Immature natural killer cell (primary cell): ENCODE results near the gene CARHSP1. TPM values are rescaled to one million over a fixed set of nuclear protein-coding genes. Genes with fewer than 3 reads are reported as not detected.
A peak's percentile ranks its signal among the peaks of the same experiment; 100 is the strongest.
"Not testable (repeated sequence)": the region's sequence is repeated elsewhere in the genome, so short reads cannot be mapped to it uniquely, and the experiment has no call there.

Experiments
- DNase-seq, 3 donors: peaks; one replicate each; pipeline ENCODE4 v3.0.0; 2022; ENCODE audit warnings: mixed read lengths in 1 of 3
- H3K27ac Mint-ChIP-seq, 6 donors: one replicate each; pipeline ENCODE4 v1.8.0; 2020; ENCODE audit warnings: mixed read lengths in 6 of 6, mild to moderate bottlenecking in 5 of 6, inconsistent platforms in 4 of 6, moderate library complexity in 3 of 6
- H3K27me3 Mint-ChIP-seq, 3 donors: one replicate each; pipeline ENCODE4 v1.8.0; 2020 to 2021; ENCODE audit warnings: low read depth in 3 of 3, mild to moderate bottlenecking in 3 of 3, mixed read lengths in 3 of 3, moderate library complexity in 3 of 3, inconsistent platforms in 1 of 3
- H3K36me3 Mint-ChIP-seq, 3 donors: one replicate each; pipeline ENCODE4 v1.8.0; 2020; ENCODE audit warnings: mixed read lengths in 3 of 3, inconsistent platforms in 2 of 3, mild to moderate bottlenecking in 2 of 3
- H3K4me1 Mint-ChIP-seq, 2 donors: one replicate each; pipeline ENCODE4 v1.8.0; 2020; ENCODE audit warnings: inconsistent platforms in 2 of 2, mild to moderate bottlenecking in 2 of 2, mixed read lengths in 2 of 2, moderate library complexity in 1 of 2
- H3K4me3 Mint-ChIP-seq, 5 donors: one replicate each; pipeline ENCODE4 v1.8.0; 2020; ENCODE audit warnings: mild to moderate bottlenecking in 5 of 5, mixed read lengths in 5 of 5, inconsistent platforms in 3 of 5, moderate library complexity in 3 of 5
- H3K9me3 Mint-ChIP-seq, 6 donors: one replicate each; pipeline ENCODE4 v1.8.0; 2020; ENCODE audit warnings: mild to moderate bottlenecking in 6 of 6, mixed read lengths in 6 of 6, inconsistent platforms in 4 of 6, moderate library complexity in 3 of 6
- polyA plus RNA-seq, 3 donors: library from polyadenylated mRNA; unstranded; fragments of 300-500 nt; fragmentation: Illumina TruSeq; gene quantifications; one replicate each; pipeline ENCODE4 v1.2.3, GENCODE V29; 2021

Gene CARHSP1
- polyA plus RNA-seq, 3 donors from 2014 or later, result 83.0 to 96.8 (median 92.9) TPM

DNA sequence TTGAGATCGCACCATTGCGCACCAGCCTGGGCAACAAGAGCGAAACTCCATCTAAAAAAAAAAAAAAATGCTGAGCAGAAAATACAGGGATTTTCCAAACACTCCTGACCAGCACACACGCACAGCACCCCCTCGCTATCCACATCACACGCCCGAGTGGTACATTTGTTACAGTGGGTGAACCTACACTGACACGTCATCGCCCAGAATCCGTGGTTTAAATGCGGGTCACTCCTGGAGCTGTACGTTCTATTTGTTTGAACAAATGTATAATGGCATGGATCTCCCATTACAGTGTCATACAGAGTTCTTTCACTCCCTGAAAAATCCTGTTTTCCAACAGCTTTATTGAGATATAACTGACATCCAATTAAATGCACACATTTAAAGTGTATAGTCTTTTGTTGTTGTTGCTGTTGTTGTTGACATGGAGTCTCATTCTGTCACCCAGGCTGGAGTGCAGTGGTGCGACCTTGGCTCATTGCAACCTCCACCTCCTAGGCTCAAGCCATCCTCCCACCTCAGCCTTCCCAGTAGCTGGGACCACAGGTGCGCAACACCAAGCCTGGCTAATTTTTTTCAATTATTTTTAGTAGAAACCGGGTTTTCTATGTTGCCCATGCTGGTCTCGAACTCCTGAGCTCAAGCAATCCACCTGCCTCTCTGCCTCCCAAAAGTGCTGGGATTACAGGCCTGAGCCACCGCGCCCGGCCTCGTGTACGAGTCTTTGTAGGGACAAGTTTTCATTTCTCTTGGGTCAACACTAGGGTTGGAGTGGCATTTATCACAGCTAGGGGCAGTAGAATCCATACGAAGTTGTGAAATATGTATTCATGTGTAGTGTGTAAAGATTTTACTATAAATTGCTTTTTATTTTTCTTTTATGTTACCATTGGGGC is 4.4 kb upstream of the CARHSP1 start:
- no peak overlapping the region for H3K27ac Mint-ChIP-seq
- no peaks in the 10 kb centered on the region for H3K9me3 Mint-ChIP-seq
- H3K36me3 Mint-ChIP-seq, result no peaks in the 10 kb centered on the region
- no peak for DNase-seq
- H3K4me1 Mint-ChIP-seq, result peaks cover 25 to 26% of the 10 kb centered on the region in 2 donors
- H3K4me3 Mint-ChIP-seq, result no peak overlapping the region
- peaks cover under 1 to 5% (median 4%) of the 10 kb centered on the region in 3 donors for H3K27me3 Mint-ChIP-seq

DNA sequence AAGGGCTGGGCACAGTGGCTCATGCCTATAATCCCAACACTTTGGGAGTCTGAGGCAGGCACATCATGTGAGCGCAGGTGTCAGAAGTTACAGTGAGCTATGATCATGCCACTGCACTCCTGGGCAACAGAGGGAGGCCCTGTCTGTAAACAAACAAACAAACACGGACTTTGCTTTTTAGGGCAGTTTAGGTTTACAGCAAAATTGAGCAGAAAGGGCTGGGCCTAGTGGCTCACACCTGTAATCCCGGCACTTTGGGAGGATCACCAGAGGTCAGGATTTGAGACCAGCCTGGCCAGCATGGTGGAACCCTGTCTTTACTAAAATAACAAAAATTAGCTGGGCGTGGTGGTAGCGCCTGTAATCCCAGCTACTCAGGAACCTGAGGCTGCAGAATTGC is 3.3 kb upstream of the CARHSP1 start:
- peaks cover 4 to 9% (median 5%) of the 10 kb centered on the region in 3 donors for H3K27me3 Mint-ChIP-seq
- H3K9me3 Mint-ChIP-seq, result no peaks in the 10 kb centered on the region
- no peak overlapping the region for H3K4me3 Mint-ChIP-seq
- H3K36me3 Mint-ChIP-seq, result no peaks in the 10 kb centered on the region
- H3K4me1 Mint-ChIP-seq, result peaks cover 36 to 37% of the 10 kb centered on the region in 2 donors
- H3K27ac Mint-ChIP-seq, result no peak overlapping the region
- no peak for DNase-seq

DNA sequence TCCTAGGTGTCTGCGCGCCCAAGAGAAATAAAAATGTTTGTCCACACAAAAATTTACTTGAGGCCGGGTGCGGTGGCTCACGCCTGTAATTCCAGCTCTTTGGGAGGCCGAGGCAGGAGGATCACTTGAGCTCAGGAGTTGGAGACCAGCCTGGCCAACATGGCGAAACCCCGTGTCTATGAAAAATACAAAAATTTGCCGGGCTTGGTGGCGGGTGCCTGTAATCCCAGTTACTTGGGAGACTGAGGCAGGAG is 1.1 kb upstream of the CARHSP1 start:
- not testable (repeated sequence) for H3K27me3 Mint-ChIP-seq, H3K27ac Mint-ChIP-seq, DNase-seq, H3K9me3 Mint-ChIP-seq, H3K36me3 Mint-ChIP-seq
- peaks cover 51 to 54% of the 10 kb centered on the region in 2 donors for H3K4me1 Mint-ChIP-seq
- H3K4me3 Mint-ChIP-seq, result peak overlapping the region in 3 of 5 donors; percentile 6 to 87 (median 86)

DNA sequence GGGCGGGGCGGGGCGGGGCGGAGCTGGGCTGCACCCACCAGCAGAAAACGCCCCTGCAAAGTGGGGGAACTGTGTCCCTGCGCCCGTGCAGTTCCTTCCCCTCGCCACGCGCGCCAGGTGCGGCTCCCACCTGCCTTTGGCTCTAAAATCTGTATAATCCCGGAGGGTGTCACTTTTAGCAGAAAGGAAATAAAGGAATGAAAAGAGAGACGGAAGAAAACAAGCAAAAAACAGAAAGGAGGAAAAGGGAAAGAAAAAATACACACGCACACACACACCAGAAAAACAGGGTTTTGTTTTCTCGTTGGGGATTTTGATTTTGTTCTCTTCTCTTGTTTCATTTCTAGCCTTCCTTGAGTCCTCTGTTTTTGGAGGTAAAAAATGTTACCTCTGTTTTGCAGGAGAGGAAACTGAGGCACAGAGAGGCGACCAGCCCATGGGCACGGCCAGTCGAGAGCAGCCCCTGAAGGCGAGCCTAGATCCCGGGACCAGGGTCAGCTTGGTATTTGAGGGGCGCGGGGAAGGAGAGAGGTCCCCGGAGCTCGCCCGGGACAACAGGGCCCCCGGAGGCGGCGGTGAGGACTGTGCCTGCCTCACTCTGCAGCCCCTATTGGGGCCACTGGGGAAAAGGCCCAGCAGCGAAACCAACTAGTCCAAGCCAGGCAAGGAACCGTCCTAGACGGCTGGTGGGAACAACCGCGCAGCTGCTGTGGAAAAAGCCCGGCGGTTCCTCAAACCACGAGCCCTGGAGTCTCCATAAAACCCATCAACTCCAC is 594 bp upstream of the CARHSP1 start:
- no peak for DNase-seq
- H3K27ac Mint-ChIP-seq, result peak overlapping the region; percentile 35 to 92 (median 68)

DNA sequence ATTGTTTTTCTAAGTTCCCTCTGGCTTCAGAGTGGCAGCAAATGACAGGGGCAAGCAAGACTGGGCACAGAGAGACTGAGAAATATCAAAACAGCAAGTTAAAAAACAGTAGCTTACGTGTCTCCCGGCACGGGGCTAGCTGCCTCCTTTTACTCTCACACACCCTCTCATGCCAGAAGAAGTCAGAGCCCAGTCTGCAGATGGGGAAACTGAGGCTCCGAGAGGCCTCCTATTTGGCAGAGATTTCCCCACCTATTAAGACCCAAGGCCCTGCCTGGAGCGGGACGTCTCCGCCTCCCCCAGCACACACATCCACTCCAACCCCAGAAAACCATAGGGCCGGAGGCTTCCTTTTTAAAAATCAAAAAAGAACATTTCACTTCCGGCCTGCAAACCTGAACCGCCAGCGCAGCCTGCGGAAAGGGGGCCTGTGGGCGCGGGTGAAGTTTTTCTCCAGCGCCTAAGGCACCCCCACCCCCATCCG is 832 bp downstream of the CARHSP1 start:
- Mint-ChIP-seq H3K27ac (peak overlapping the region; percentile 88 to 96 (median 90)), H3K9me3 (no peaks in the 10 kb centered on the region), H3K27me3 (peaks cover 2 to 9% (median 6%) of the 10 kb centered on the region in 3 donors), H3K4me3 (peak overlapping the region; percentile 89 to 96 (median 91)), H3K4me1 (peaks cover 53 to 57% of the 10 kb centered on the region in 2 donors), H3K36me3 (no peaks in the 10 kb centered on the region)
- peak; percentile 81 to 83 (median 83) for DNase-seq

More for the DNA sequence above, 594 bp upstream of the CARHSP1 start:
- Mint-ChIP-seq H3K9me3 (no peaks in the 10 kb centered on the region), H3K4me3 (peak overlapping the region; percentile 86 to 96 (median 91)), H3K36me3 (no peaks in the 10 kb centered on the region), H3K4me1 (peaks cover 49 to 54% of the 10 kb centered on the region in 2 donors), H3K27me3 (peaks cover 2 to 9% (median 6%) of the 10 kb centered on the region in 3 donors)

DNA sequence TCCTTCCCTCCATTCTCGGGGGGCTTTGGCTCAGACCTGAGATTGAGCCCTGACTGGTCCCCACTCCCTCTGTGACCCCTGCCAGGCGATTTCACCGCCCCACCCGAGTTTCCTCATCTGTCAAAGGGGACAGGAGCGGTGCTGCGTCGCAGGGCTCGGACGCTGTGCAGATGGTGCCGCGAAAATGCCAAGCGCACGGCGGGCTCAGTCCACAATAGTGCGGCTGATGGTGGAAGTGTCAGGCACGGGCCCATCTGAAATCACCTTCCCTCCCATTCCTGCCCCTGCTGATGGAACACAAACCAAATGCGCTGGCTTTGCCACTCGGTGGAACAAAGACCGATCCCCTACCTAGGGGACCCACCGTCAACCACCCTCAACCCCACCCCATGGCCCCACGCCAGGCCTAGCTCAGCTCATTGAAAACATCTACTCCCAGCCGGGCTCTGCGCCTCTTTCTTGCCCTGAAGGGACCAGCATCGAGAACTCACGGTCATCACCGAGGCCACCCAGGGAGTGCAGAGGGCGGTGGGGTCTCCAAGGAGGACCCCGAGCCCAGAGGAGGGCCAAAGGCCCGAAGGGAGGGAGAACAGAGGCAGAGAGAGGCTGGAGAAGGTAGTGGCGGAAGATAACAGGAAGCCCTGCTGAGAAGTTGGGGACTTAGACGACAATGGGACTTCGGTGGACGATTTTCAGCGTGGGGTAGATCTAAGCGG is 1.4 kb downstream of the CARHSP1 start:
- Mint-ChIP-seq H3K27ac (peak overlapping the region; percentile 88 to 96 (median 90)), H3K4me1 (peaks cover 53 to 59% of the 10 kb centered on the region in 2 donors), H3K4me3 (peak overlapping the region; percentile 89 to 96 (median 91)), H3K36me3 (no peaks in the 10 kb centered on the region), H3K9me3 (no peaks in the 10 kb centered on the region), H3K27me3 (peaks cover 2 to 9% (median 6%) of the 10 kb centered on the region in 3 donors)
- DNase-seq, result peak in 1 of 3 donors; percentile 28

DNA sequence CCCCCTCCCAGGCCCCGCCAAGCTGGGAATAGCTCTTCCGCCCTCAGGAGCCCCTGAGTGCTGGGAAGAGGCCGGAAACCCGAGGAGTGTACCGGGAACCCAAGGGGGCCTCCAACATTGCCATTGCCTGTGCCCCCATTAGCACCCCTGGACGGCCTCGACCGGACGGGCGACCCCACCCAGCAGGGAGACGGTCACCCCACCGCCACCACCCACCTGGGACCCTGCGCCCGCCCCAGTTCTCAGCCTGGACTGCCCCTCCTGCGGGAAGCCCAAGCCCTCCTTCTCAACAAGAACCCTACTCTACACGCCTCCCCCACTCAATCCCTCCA is 2.0 kb downstream of the CARHSP1 start:
- peaks cover 2 to 9% (median 6%) of the 10 kb centered on the region in 3 donors for H3K27me3 Mint-ChIP-seq
- no peaks in the 10 kb centered on the region for H3K9me3 Mint-ChIP-seq
- no peak for DNase-seq
- H3K4me3 Mint-ChIP-seq, result peak overlapping the region; percentile 89 to 96 (median 91)
- H3K36me3 Mint-ChIP-seq, result no peaks in the 10 kb centered on the region
- peaks cover 57 to 64% of the 10 kb centered on the region in 2 donors for H3K4me1 Mint-ChIP-seq
- peak overlapping the region in 5 of 6 donors; percentile 89 to 96 (median 90) for H3K27ac Mint-ChIP-seq

DNA sequence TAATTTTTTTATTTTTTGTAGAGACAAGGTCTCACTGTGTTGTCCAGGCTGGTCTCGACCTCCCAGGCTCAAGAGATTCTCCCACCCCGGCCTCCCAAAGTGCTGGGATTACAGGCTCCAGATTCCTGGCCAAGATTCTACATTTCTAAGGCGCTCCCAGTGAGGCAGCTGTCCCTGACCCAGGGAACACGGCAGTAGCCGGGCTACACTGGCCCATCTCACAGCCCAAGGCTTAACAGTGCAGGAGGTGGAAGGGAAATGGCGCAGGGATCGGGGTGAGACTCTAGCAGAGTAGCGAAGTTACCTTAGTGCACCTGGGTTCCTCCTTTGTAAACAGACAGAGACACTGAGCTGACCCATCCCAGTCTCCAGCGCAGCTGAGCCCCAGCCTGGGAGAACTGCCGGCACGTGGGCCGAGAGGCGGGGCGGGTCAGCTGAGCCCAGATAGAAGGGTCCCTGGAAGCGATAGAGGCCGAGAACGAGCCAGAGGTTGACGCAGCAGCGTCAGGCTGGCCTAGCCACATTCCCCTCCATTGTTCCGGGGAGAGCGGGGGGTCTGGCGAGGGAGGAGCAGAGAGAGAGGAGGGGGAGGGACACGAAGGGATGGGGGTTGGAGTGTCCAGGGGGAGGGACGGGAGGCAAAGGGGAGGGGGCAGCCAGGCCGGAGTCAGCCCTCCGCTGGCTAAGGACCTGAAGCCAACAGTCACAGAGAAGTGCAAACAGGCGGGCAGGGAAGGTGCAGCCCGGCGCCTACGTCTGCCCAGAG is 2.5 kb downstream of the CARHSP1 start:
- Mint-ChIP-seq H3K4me3 (peak overlapping the region; percentile 4 to 46 (median 41)), H3K27me3 (peaks cover 2 to 9% (median 4%) of the 10 kb centered on the region in 3 donors), H3K27ac (peak overlapping the region in 2 of 6 donors; percentile 28 to 45), H3K9me3 (no peaks in the 10 kb centered on the region), H3K4me1 (peaks cover 57 to 67% of the 10 kb centered on the region in 2 donors), H3K36me3 (no peaks in the 10 kb centered on the region)
- DNase-seq, result no peak

DNA sequence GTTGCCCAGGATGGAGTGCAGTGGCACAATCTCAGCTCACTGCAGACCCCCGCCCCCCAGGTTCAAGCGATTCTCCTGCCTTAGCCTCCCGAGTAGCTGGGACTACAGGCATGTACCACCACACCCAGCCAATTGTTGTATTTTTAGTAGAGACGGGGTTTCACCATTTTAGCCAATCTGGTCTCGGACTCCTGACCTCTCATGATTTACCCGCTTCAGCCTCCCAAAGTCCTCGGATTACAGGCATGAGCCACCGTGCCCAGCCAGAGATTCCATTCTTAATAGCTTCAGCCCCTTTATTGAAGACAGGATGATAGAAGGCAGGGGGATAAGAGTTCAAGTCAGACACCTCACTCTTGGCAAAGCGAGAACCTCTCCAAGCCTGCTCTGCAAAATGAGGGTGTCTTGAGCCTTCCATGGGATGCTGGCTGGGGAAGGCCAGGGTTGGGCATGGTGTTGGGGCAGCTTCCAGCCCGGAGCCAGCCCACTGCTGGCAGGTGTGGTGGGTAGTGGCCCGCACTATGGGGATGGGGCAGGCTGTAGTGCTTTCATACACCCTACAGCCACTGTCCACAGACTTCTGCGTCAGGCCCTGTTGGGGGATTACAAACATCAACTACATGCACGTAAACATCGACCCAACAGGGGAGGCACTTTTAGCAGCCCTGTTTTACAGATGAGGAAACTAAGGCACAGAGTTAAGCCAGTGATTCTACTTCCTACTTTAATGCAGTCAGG is 3.5 kb downstream of the CARHSP1 start:
- no peak for DNase-seq
- Mint-ChIP-seq H3K36me3 (no peaks in the 10 kb centered on the region), H3K4me1 (peaks cover 50 to 62% of the 10 kb centered on the region in 2 donors), H3K27me3 (peaks cover 0 to 9% (median 4%) of the 10 kb centered on the region in 3 donors), H3K27ac (peak overlapping the region in 5 of 6 donors; percentile 28 to 66 (median 53)), H3K9me3 (no peaks in the 10 kb centered on the region), H3K4me3 (peak overlapping the region in 3 of 5 donors; percentile 44 to 45 (median 44))

DNA sequence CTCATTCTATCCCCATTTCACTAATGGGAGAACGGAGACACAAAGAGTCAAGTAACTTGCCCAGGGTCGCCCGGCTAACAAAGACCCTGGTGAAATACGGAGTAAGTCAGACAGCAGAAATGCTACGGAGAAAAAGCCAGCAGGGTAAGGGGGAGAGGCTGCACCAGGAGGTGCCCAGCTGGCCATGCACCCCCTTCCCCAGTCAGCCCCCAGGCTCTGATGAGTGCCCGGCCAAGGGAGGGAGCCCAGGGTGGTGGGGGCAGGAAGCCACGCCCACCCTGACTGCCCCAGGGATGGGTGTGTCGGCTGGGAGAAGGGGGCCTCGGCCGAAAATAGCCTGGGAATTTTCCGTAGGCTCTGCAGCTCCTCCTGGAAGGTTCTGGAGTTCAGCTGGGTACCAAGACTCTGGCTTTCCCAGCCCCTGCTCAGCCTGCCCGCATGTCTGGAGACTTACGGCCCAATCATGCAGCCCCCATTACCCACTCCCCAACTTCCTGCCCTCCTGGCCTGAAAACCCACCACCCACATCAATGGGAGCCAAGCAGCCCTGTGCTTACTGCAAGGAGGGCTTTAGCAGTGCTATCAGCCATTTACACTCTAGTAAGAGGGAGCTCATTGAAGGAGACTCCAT is 4.2 kb downstream of the CARHSP1 start:
- peak overlapping the region in 3 of 5 donors; percentile 20 to 45 (median 40) for H3K4me3 Mint-ChIP-seq
- no peak for DNase-seq
- H3K9me3 Mint-ChIP-seq, result no peaks in the 10 kb centered on the region
- peaks cover 0 to 9% (median 4%) of the 10 kb centered on the region in 3 donors for H3K27me3 Mint-ChIP-seq
- H3K36me3 Mint-ChIP-seq, result no peaks in the 10 kb centered on the region
- peak overlapping the region in 5 of 6 donors; percentile 53 to 82 (median 66) for H3K27ac Mint-ChIP-seq
- peaks cover 45 to 66% of the 10 kb centered on the region in 2 donors for H3K4me1 Mint-ChIP-seq

DNA sequence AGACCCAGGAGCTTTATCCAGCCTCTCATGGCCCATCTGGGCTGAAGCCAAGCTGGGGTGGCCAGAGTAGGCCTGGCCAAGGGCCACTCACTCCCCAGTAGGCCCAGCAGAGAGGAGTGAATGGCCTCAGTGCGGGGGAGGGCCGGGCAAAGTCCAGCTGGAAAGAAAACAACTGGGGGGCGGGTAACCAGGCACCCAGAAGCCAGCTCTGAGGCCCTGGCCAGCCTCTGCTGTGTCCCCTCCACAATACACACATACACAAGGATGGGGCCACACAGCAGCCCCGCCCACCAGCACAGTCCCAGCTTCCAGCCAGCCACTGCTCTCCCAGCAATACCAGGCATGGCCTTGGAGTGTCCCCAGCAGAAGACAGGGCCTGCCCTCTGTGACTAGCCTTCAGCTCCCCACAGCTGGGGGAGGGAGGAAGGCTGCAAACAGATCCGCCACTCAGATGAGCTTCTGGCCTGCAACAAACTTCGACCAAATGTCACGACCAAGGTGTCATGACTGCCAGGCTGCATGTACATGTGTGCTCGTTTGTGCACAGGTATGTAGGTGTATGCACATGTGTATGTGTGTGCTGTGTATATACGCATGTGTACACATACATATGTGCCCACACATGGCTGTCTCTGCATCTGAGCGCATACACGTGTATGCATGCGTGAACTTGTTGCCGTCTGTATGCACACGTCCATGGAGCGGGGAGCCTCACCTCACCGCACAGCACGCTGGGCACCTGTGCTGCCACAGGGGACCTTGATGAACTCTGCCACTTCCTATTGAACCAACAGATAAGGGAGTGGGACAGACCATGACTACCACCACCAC is 5.0 kb downstream of the CARHSP1 start:
- Mint-ChIP-seq H3K9me3 (no peaks in the 10 kb centered on the region), H3K4me3 (peak overlapping the region in 3 of 5 donors; percentile 20 to 45 (median 40)), H3K27me3 (peaks cover 0 to 9% (median 2%) of the 10 kb centered on the region in 3 donors), H3K27ac (peak overlapping the region in 4 of 6 donors; percentile 26 to 82 (median 53)), H3K4me1 (peaks cover 40 to 64% of the 10 kb centered on the region in 2 donors), H3K36me3 (no peaks in the 10 kb centered on the region)
- DNase-seq, result no peak
